Prostate gland (tissue), 2 donors: Measurements from ENCODE around the gene MRPL14.

Experiments
- CTCF ChIP-seq, 4 experiments: fragments of 200-600 bp in 2 of 4; fragments of 450-650 bp in 2 of 4; sonication (generic) in 2 of 4; IDR thresholded peaks; 1 replicate in 3 of 4; 2 replicates in 1 of 4; pipeline ENCODE4 v1.5.1; 2016 to 2019; ENCODE audit warnings: antibody characterized with exemption in 4 of 4, mild to moderate bottlenecking in 2 of 4, moderate library complexity in 2 of 4
- POLR2AphosphoS5 ChIP-seq: sonication (generic); formaldehyde crosslinking; IDR thresholded peaks from one replicate; pipeline ENCODE4 v1.6.1; 2017; ENCODE audit warnings: antibody characterized with exemption

DNA sequence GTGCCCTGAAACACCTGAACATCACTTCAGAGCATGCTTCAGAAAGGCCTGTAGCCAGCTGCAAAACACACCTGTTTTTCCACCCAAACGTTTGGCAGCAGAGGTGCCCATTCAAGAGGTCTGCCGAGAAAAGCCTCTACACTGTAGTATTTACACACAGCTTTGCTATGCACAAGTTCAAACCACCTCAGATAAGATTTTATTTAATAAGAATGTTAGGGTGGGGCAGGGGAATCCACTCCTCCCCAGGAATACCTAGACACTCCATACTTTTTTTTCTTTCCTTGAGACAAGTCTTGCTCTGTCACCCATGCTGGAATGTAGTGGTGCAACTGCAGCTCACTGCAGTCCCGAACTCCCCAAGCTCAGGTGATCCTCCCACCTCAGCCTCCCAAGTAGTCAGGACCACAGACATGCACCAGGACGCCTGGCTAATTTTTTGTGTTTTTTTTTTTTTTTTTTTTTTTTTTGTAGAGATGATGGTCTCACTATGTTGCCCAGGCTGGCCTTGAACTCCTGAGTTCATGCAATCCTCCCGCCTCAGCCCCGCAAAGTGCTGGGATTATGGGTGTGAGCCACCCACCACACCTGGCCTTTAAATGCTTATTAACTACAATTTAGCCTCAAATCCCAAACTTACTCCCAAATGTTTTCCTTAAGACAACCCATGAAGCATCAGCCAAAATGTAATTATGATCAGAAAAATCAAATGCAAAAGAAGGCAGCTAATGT, 9.7 kb downstream of the MRPL14 start:
- TF ChIP-seq CTCF (IDR thresholded peaks at IDR 0.05) (no peak), POLR2AphosphoS5 (no peak)
